ENCODE measurements around the gene ABLIM2.

The ABLIM2 gene

DNA sequence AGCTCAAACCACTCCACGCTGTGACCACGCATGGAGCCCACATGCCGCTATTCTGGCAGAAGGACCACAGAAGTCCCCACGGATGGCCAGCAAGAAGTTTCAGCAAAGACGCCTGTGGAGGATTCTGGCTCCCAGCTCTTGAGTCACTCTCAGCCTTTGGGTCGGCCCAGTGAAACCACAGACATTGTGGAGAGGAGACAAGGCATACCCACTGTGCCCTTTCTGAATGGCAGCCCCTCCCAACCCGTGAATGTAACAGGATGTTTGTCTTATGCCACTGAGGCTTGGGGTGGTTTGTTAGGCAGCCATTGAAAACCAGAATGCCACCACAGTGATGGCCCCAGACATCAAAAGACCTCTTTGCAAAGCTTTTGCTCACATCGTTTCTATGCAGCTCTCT lies 42.7 kb downstream of the ABLIM2 start:
- Mint-ChIP-seq H3K27me3 (ENCODE audit: low read depth, poor library complexity) (peaks cover 20% of the 10 kb centered on the region), H3K4me1 (peaks cover 40% of the 10 kb centered on the region), H3K27ac (no peak overlapping the region), H3K9me3 (peaks cover 4% of the 10 kb centered on the region), H3K36me3 (ENCODE audit: low read depth) (no peaks in the 10 kb centered on the region), H3K4me3 (no peak overlapping the region)
- TF ChIP-seq, protein P1, sequence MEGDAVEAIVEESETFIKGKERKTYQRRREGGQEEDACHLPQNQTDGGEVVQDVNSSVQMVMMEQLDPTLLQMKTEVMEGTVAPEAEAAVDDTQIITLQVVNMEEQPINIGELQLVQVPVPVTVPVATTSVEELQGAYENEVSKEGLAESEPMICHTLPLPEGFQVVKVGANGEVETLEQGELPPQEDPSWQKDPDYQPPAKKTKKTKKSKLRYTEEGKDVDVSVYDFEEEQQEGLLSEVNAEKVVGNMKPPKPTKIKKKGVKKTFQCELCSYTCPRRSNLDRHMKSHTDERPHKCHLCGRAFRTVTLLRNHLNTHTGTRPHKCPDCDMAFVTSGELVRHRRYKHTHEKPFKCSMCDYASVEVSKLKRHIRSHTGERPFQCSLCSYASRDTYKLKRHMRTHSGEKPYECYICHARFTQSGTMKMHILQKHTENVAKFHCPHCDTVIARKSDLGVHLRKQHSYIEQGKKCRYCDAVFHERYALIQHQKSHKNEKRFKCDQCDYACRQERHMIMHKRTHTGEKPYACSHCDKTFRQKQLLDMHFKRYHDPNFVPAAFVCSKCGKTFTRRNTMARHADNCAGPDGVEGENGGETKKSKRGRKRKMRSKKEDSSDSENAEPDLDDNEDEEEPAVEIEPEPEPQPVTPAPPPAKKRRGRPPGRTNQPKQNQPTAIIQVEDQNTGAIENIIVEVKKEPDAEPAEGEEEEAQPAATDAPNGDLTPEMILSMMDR (IDR thresholded peaks at IDR 0.05): no peak
- DNase-seq: no peak

DNA sequence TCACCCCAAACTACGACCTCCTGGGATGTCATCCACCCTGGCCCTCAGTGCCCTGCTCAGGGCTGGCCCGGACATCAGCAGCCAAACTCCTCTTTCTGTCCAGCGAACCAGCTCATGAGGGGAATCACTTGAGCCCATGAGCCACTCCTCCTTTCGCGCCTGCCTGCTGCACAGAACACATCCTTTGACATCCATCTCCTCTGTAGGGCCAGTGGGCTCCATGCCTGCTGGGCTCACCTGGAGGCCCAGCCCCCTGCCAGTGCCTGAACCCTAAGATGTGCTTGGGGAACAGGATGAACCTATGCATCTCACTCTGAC lies 43.5 kb downstream of the ABLIM2 start:
- DNase-seq: no peak
- Mint-ChIP-seq H3K4me3 (no peak overlapping the region), H3K9me3 (peaks cover 4% of the 10 kb centered on the region), H3K27me3 (ENCODE audit: low read depth, poor library complexity) (peaks cover 22% of the 10 kb centered on the region), H3K27ac (no peak overlapping the region), H3K36me3 (ENCODE audit: low read depth) (no peaks in the 10 kb centered on the region), H3K4me1 (peaks cover 34% of the 10 kb centered on the region)
- TF ChIP-seq, protein P1 (IDR thresholded peaks at IDR 0.05): no peak

DNA sequence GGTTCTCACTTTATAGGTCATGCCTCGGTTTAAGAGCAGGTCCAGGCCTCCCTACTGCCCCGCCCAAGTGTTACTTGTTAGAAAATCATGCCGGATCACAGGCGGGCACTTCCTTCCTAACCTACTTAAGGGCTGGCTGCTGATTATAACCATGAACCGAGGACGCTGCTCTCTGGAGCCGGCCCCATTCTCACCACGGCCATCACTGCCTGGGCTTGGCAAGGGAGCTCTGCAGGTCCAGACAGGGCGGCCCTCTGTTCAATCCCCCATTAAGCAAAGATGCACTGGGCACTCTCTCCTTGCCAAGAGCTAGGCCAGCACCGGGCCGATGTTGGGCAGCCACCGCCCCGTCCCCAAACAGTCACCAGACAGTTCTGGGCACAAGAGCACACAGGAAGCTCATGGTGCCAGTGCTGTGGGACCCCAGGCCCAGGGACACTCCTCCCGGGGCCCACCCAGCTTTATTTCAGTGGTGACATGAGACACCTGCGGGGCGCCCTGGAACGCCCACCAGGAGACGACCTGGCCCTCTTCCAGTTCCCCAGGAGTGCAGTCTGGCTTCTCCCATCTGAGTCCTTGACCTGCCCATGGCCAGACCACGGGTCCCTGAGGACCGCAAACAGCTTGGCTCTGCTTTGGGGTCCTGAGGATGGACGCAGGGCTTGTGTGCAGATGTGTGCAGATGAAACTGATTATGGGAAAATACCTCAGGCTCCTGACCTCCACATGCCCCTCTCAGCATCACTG lies 44.0 kb downstream of the ABLIM2 start:
- peaks cover 18% of the 10 kb centered on the region for H3K27me3 Mint-ChIP-seq (ENCODE audit: low read depth, poor library complexity)
- TF ChIP-seq, protein P1 (IDR thresholded peaks at IDR 0.05): no peak
- peaks cover 4% of the 10 kb centered on the region for H3K9me3 Mint-ChIP-seq
- H3K4me1 Mint-ChIP-seq: peaks cover 31% of the 10 kb centered on the region
- no peak for DNase-seq
- H3K4me3 Mint-ChIP-seq: no peak overlapping the region
- no peak overlapping the region for H3K27ac Mint-ChIP-seq
- no peaks in the 10 kb centered on the region for H3K36me3 Mint-ChIP-seq (ENCODE audit: low read depth)

DNA sequence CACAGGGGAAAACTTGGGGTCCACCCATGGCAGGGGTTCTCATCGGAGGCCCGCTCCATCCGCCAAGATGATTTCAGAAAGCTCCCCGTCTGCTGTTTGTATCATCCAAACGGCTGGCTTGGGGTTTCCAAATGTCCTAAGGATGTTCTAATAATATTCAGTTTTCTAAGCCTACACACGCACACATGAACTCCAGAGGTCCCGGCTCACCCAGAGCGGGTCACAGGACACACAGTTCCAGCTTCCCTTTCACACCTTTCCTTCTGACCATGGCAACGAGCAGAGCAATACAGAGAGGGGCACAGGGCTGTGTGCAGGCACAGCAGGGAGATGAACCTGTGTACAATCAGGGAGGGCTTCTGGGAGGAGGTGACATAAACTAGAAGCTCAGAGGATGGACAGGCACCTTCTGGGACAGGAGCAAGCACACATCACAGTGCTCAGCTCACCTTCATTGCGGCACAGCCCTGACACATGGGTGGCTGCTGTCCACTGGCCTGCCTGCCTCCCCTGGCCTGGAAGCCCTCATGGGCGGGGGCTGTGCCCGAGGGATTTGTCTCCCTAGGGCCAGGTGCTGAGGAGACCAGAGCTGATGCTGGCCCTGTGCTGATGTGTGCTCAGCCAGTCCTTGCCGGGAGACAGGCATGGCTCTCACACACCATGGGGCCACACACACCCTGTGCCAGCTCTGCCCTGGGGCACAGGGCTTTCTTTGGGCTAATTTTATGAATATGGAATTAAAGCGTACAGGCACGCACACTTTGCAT lies 44.8 kb downstream of the ABLIM2 start:
- H3K4me3 Mint-ChIP-seq: no peak overlapping the region
- H3K27ac Mint-ChIP-seq: no peak overlapping the region

DNA sequence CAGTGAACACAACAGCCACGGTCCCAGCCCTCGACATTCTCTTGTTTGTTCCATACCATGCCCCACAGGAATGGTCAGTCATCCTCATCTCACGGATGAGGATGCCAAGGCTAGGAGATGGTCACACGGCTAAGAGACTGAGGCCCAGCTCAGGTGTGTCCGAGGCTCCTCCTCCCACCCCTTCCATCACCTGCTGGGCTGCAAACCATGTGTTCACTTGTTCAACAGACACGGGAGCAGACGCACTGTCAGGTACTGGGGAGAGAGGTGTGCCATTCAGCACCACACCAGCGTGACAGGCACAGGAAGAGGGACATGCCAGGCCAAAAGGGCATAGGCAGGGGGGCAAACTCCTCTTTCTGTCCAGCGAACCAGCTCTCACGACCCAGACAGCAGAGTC lies 45.9 kb downstream of the ABLIM2 start:
- Mint-ChIP-seq H3K4me3 (no peak overlapping the region), H3K27me3 (ENCODE audit: low read depth, poor library complexity) (peaks cover 15% of the 10 kb centered on the region), H3K36me3 (ENCODE audit: low read depth) (no peaks in the 10 kb centered on the region), H3K9me3 (peaks cover 5% of the 10 kb centered on the region), H3K4me1 (peaks cover 21% of the 10 kb centered on the region), H3K27ac (no peak overlapping the region)
- TF ChIP-seq, protein P1 (IDR thresholded peaks at IDR 0.05): no peak
- DNase-seq: no peak

More for the DNA sequence above, 44.8 kb downstream of the ABLIM2 start:
- H3K9me3 Mint-ChIP-seq: peaks cover 4% of the 10 kb centered on the region
- peaks cover 27% of the 10 kb centered on the region for H3K4me1 Mint-ChIP-seq
- no peak for DNase-seq
- TF ChIP-seq, protein P1 (IDR thresholded peaks at IDR 0.05): no peak
- no peaks in the 10 kb centered on the region for H3K36me3 Mint-ChIP-seq (ENCODE audit: low read depth)
- peaks cover 16% of the 10 kb centered on the region for H3K27me3 Mint-ChIP-seq (ENCODE audit: low read depth, poor library complexity)
